GM18868 (cell line): Measurements from ENCODE around the gene DNAJC11.

Experiments used
- ATAC-seq: cut with Tn5 transposase; IDR thresholded peaks from one replicate; pipeline ENCODE4 v1.9.1; 2021; ENCODE audit warnings: mild to moderate bottlenecking, moderate library complexity; ENCODE audit not compliant: unreplicated experiment

Gene DNAJC11

GRCh38 chr1:6587261-6588005 is 114.2 kb downstream of the DNAJC11 start:
- no peak for ATAC-seq

- no peak for ATAC-seq
Measured at GRCh38 chr1:6586404-6586816, 115.2 kb downstream of the DNAJC11 start.

GRCh38 chr1:6585841-6586240 is 115.8 kb downstream of the DNAJC11 start:
- no peak for ATAC-seq

GRCh38 chr1:6585081-6585722 is 116.4 kb downstream of the DNAJC11 start:
- ATAC-seq = no peak
